ENCODE measurements around the gene ATP23. TPM values are rescaled to one million over a fixed set of nuclear protein-coding genes. Genes with fewer than 3 reads are reported as not detected.

ATP23 gene
- total RNA-seq, 1 experiment from 2014 or later: 9.1 TPM

DNA sequence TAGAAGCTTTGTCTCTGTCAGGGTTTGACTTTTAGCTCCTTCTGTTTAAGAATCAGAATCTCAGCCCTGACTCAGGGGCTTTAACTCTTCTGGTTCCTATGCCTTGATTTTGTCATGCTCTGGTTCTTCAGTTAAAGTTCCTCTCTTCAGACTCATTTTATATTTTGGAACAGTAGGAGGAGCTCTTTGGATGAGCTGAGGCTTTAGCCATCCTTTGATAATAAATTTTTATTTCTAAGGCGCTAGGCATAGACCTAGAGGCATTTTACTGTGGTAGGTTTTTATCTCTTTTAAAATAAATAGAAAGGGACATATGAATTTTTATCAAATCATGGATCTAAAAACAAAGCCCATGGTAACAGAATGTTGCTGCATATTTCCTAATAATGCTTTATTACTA is 51.7 kb downstream of the ATP23 start:
- Histone ChIP-seq H3K36me3 (ENCODE audit: control insufficient read depth in 1 of 2, insufficient read depth in 2 of 2, low read length in 2 of 2) (no peaks in the 10 kb centered on the region), H3K9ac (ENCODE audit: low read length) (no peak overlapping the region), H3K4me1 (ENCODE audit: control insufficient read depth in 1 of 2, insufficient read depth in 2 of 2, low read length in 2 of 2) (no peaks in the 10 kb centered on the region), H4K20me1 (ENCODE audit: insufficient read depth) (no peaks in the 10 kb centered on the region), H3K4me3 (replicated peaks in 1 of 2; ENCODE audit: low read depth in 1 of 2, low read length in 2 of 2) (no peak overlapping the region), H3K27me3 (ENCODE audit: insufficient read depth, low read length) (no peaks in the 10 kb centered on the region), H3K9me2 (ENCODE audit: insufficient read depth) (no peaks in the 10 kb centered on the region), H3K9me3 (ENCODE audit: control insufficient read depth in 1 of 2, insufficient read depth in 1 of 2, low read depth in 1 of 2, low read length in 2 of 2) (peaks cover 7 to 11% of the 10 kb centered on the region in 2 experiments; a peak in 2 of 4 replicates), H2AFZ (ENCODE audit: low read depth, low read length, poor library complexity, severe bottlenecking) (no peak overlapping the region), H3K79me2 (ENCODE audit: insufficient read depth, low read length) (no peaks in the 10 kb centered on the region), H3K4me2 (ENCODE audit: low read length) (no peak overlapping the region), H3K27ac (ENCODE audit: low read depth, low read length) (no peak overlapping the region)
- ChIA-PET CTCF (interaction anchor here (1.3 to 1.7 kb wide), 2 partner anchors 10 to 451 kb away, joined by 4 to 5 read pairs; no protein-coding TSS in a partner anchor), POLR2A (no interaction called here), RAD21 (ENCODE audit: low non-redundant PET in 1 of 2, low total read pairs in 2 of 2, uncharacterized antibody in 2 of 2, unreplicated experiment in 2 of 2) (no interaction called here)
- TF ChIP-seq EZH2 (IDR thresholded peaks at IDR 0.05): no peak
- peak; percentile 43 for TF ChIP-seq RAD21 (IDR thresholded peaks at IDR 0.05; ENCODE audit: low read depth)
- no peak for TF ChIP-seq JUND (IDR thresholded peaks at IDR 0.05)
- TF ChIP-seq, protein P1, sequence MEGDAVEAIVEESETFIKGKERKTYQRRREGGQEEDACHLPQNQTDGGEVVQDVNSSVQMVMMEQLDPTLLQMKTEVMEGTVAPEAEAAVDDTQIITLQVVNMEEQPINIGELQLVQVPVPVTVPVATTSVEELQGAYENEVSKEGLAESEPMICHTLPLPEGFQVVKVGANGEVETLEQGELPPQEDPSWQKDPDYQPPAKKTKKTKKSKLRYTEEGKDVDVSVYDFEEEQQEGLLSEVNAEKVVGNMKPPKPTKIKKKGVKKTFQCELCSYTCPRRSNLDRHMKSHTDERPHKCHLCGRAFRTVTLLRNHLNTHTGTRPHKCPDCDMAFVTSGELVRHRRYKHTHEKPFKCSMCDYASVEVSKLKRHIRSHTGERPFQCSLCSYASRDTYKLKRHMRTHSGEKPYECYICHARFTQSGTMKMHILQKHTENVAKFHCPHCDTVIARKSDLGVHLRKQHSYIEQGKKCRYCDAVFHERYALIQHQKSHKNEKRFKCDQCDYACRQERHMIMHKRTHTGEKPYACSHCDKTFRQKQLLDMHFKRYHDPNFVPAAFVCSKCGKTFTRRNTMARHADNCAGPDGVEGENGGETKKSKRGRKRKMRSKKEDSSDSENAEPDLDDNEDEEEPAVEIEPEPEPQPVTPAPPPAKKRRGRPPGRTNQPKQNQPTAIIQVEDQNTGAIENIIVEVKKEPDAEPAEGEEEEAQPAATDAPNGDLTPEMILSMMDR (IDR thresholded peaks at IDR 0.05 in 2 of 3, conservative IDR thresholded peaks at IDR 0.05 in 1 of 3; ENCODE audit: borderline replicate concordance in 1 of 3, insufficient read depth in 1 of 3, low read depth in 2 of 3, low read length in 2 of 3): 0 out of 6 replicates have a peak, but pooled peaks of 1 of the 3 experiments have one; percentile 3
- intact Hi-C loops (cut with micrococcal nuclease): loop anchor here (10.0 kb wide), 1 partner anchor 832 kb away; no protein-coding TSS in a partner anchor
- BruUV-seq (replicated peaks): no TSS peak
- no peak for DNase-seq (ENCODE audit: low read depth, low spot score)
- ATAC-seq: no peak

GRCh38 chr12:57993834-57994233 is 52.5 kb downstream of the ATP23 start:
- no peak for ATAC-seq
- H3K27me3 ChIP-seq (ENCODE audit: insufficient read depth, low read length): no peaks in the 10 kb centered on the region
- DNase-seq (ENCODE audit: low read depth, low spot score): no peak
- no peak overlapping the region for H3K4me3 ChIP-seq (replicated peaks in 1 of 2; ENCODE audit: low read depth in 1 of 2, low read length in 2 of 2)
- H3K9ac ChIP-seq (ENCODE audit: low read length): no peak overlapping the region
- POLR2A ChIA-PET: no interaction called here
- no peaks in the 10 kb centered on the region for H3K9me2 ChIP-seq (ENCODE audit: insufficient read depth)
- RAD21 ChIA-PET (ENCODE audit: low non-redundant PET in 1 of 2, low total read pairs in 2 of 2, uncharacterized antibody in 2 of 2, unreplicated experiment in 2 of 2): no interaction called here
- TF ChIP-seq, protein P1 (IDR thresholded peaks at IDR 0.05 in 2 of 3, conservative IDR thresholded peaks at IDR 0.05 in 1 of 3; ENCODE audit: borderline replicate concordance in 1 of 3, insufficient read depth in 1 of 3, low read depth in 2 of 3, low read length in 2 of 3): no peak
- TF ChIP-seq POLR2A (IDR thresholded peaks at IDR 0.05; ENCODE audit: borderline replicate concordance, extremely low read depth, insufficient read depth, insufficient read length) (no peak), SIN3A (IDR thresholded peaks at IDR 0.05; ENCODE audit: low read depth) (no peak), EGR1 (IDR thresholded peaks at IDR 0.05; ENCODE audit: low read depth) (no peak), SRF (IDR thresholded peaks at IDR 0.05; ENCODE audit: low read depth) (no peak)
- H2AFZ ChIP-seq (ENCODE audit: low read depth, low read length, poor library complexity, severe bottlenecking): no peak overlapping the region
- H3K36me3 ChIP-seq (ENCODE audit: control insufficient read depth in 1 of 2, insufficient read depth in 2 of 2, low read length in 2 of 2): no peaks in the 10 kb centered on the region
- CTCF ChIA-PET: interaction anchor here (1.3 kb wide), 1 partner anchor 450 kb away, joined by 4 read pairs; no protein-coding TSS in a partner anchor
- no peaks in the 10 kb centered on the region for H4K20me1 ChIP-seq (ENCODE audit: insufficient read depth)
- H3K9me3 ChIP-seq (ENCODE audit: control insufficient read depth in 1 of 2, insufficient read depth in 1 of 2, low read depth in 1 of 2, low read length in 2 of 2): peaks cover 7 to 16% of the 10 kb centered on the region in 2 experiments; a peak in 2 of 4 replicates
- intact Hi-C loops (cut with micrococcal nuclease): loop anchor here (10.0 kb wide), 1 partner anchor 831 kb away; no protein-coding TSS in a partner anchor
- no TSS peak for BruUV-seq (replicated peaks)
- no peaks in the 10 kb centered on the region for H3K79me2 ChIP-seq (ENCODE audit: insufficient read depth, low read length)
- H3K4me1 ChIP-seq (ENCODE audit: control insufficient read depth in 1 of 2, insufficient read depth in 2 of 2, low read length in 2 of 2): no peaks in the 10 kb centered on the region
- H3K4me2 ChIP-seq (ENCODE audit: low read length): no peak overlapping the region
- H3K27ac ChIP-seq (ENCODE audit: low read depth, low read length): no peak overlapping the region
